RKO (cell line): ENCODE measurements around the gene KRTAP20-3.

Source experiments
- DNase-seq: peaks from one replicate; pipeline ENCODE4 v3.0.0-alpha.2; 2016; ENCODE audit warnings: low spot score

Gene KRTAP20-3

DNA sequence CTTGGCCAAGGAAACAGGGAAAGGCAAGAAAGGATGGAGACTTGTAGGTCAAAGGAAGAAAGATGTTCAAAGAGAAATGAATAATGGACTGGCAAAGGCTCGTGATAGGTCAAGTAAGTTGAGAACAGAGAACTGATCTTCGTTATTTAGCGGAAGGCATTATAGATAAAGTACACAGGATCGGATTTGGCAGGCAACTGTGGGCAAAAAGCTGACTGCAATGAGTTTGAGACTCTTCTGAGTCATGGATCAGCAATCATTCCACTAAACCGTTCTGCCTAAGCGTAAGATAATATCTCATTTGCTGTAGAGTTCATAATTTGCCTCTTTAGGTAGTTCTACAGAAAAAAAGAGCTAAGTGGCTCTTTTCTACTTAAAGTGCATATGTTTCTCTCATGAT lies 41.8 kb downstream of the KRTAP20-3 start:
- DNase-seq, result no peak

DNA sequence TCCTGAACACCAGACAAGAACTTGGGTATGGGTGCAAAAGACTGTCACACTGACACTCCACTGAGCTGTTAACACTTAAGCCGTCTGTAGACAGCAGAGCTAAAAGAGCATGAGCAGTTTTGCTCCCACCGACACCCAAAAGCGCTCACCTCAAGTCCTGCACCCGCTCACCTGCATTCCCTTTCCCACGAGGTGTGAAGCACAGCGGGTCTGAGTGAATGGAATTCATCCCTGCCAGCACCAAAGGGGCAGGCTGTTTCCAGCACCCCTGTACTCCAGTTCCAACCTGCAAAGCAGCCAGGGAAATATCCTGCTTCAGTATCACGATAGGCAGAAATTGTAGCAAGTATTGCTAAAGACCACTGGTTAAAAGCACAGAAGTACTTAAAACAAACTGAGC lies 47.2 kb downstream of the KRTAP20-3 start:
- no peak for DNase-seq
